NCI-H69 (cell line): ENCODE results near the gene GHITM.
"Not testable (repeated sequence)": the region's sequence is repeated elsewhere in the genome, so short reads cannot be mapped to it uniquely, and the experiment has no call there.

ENCODE experiments used
- DNase-seq: peaks from one replicate; lab custom pipeline; 2025; lab: John Stamatoyannopoulos, UW

The GHITM gene

GRCh38 chr10:84139126-84140035 lies at the start of gene GHITM:
Gene GHITM, plus strand, starts transcription at chr10:84139509. Its CDS starts 1,992 bp downstream, at chr10:84141501.
- peak; percentile 96 for DNase-seq

GRCh38 chr10:84095811-84096497 lies 43.4 kb upstream of the GHITM start:
- DNase-seq = no peak

GRCh38 chr10:84097787-84098353 lies 41.4 kb upstream of the GHITM start:
- DNase-seq = peak; percentile 48

- DNase-seq = no peak
These were observed 40.6 kb upstream of the GHITM start for GRCh38 chr10:84098667-84099066.

- no peak for DNase-seq
These were observed 38.3 kb upstream of the GHITM start for GRCh38 chr10:84101042-84101441.

GRCh38 chr10:84108797-84109196 lies 30.5 kb upstream of the GHITM start:
- no peak for DNase-seq

- DNase-seq = not testable (repeated sequence)
These were observed 29.5 kb upstream of the GHITM start for GRCh38 chr10:84109772-84110171.

GRCh38 chr10:84113468-84113867 lies 25.8 kb upstream of the GHITM start:
- DNase-seq = not testable (repeated sequence)

- DNase-seq = no peak
These were observed 25.1 kb upstream of the GHITM start for GRCh38 chr10:84114088-84114667.

GRCh38 chr10:84117204-84117603 lies 22.1 kb upstream of the GHITM start:
- DNase-seq = not testable (repeated sequence)

- DNase-seq = no peak
These were observed 21.5 kb upstream of the GHITM start for GRCh38 chr10:84117686-84118394.

- DNase-seq = no peak
These were observed 20.8 kb upstream of the GHITM start for GRCh38 chr10:84118395-84119006.

GRCh38 chr10:84123362-84123761 lies 15.9 kb upstream of the GHITM start:
- no peak for DNase-seq

GRCh38 chr10:84125910-84126784 lies 13.2 kb upstream of the GHITM start:
- DNase-seq = not testable (repeated sequence)

- no peak for DNase-seq
These were observed 12.5 kb upstream of the GHITM start for GRCh38 chr10:84126785-84127167.

- no peak for DNase-seq
These were observed 3.5 kb upstream of the GHITM start for GRCh38 chr10:84135836-84136235.

GRCh38 chr10:84137811-84138210 lies 1.5 kb upstream of the GHITM start:
- no peak for DNase-seq

- DNase-seq = peak; percentile 27
These were observed 707 bp upstream of the GHITM start for GRCh38 chr10:84138478-84139125.

- DNase-seq = peak; percentile 16
These were observed 699 bp downstream of the GHITM start for GRCh38 chr10:84140036-84140379.

GRCh38 chr10:84147347-84147746 lies 8.0 kb downstream of the GHITM start:
- no peak for DNase-seq
